Measurements from ENCODE around the gene GSN. TPM values are rescaled to one million over a fixed set of nuclear protein-coding genes. Genes with fewer than 3 reads are reported as not detected.

GSN gene
- 308 and 530 TPM in 2 replicates for total RNA-seq

GRCh38 chr9:121267689-121268597 lies at the start of gene GSN:
GSN (plus strand) TSS chr9:121268162; CDS start chr9:121301972, 33,810 bp downstream.

GRCh38 chr9:121369595-121370265 lies 101.8 kb downstream of the GSN start, which contains the start of gene STOM:
STOM (minus strand) TSS chr9:121370250; CDS start chr9:121370187, 63 bp downstream.

Other genes starting within 250 kb of the GSN start
- 8.0 and 9.1 TPM in 2 replicates for gene C5, start 217.9 kb upstream of the GSN start, total RNA-seq
- 7.9 and 17.4 TPM in 2 replicates for gene CNTRL, start 193.2 kb upstream of the GSN start, total RNA-seq
- 24.4 and 25.9 TPM in 2 replicates for gene RAB14, start 66.3 kb upstream of the GSN start, total RNA-seq
- gene STOM, start 102.1 kb downstream of the GSN start, total RNA-seq = 62.5 and 118 TPM in 2 replicates
- under 0.01 TPM in 1 of 2 replicates, not detected in the other for gene GGTA1, start 231.7 kb downstream of the GSN start, total RNA-seq